H7 (cell line): Measurements from ENCODE around the gene CDK19. TPM values are rescaled to one million over a fixed set of nuclear protein-coding genes. Genes with fewer than 3 reads are reported as not detected.
"Not testable (repeated sequence)": the region's sequence is repeated elsewhere in the genome, so short reads cannot be mapped to it uniquely, and the experiment has no call there.

ENCODE experiments used
- DNase-seq: peaks from one replicate; pipeline ENCODE4 v3.0.0; 2012
- H3K27me3 ChIP-seq: 2 replicates; pipeline ENCODE4 v1.6.0; 2011; ENCODE audit warnings: mild to moderate bottlenecking, low read length; ENCODE audit not compliant: control insufficient read depth, insufficient read depth
- H3K36me3 ChIP-seq: replicated peaks from 2 replicates; pipeline ENCODE4 v1.5.1; 2011; ENCODE audit warnings: low read length; ENCODE audit not compliant: control insufficient read depth, insufficient read depth
- H3K4me3 ChIP-seq: 2 replicates; pipeline ENCODE4 v1.5.1; 2011; ENCODE audit warnings: low read depth, mild to moderate bottlenecking, control low read depth, low read length, moderate library complexity; ENCODE audit not compliant: insufficient read depth
- total RNA-seq: library from RNA; depleted of rRNA; stranded (reverse); fragments of >200 nt; shearing (Covaris generic); gene quantifications from 2 replicates; pipeline ENCODE4 v1.2.3, GENCODE V29; 2014

CDK19 gene
- total RNA-seq, 1 experiment from 2014 or later = 2.3 TPM

DNA sequence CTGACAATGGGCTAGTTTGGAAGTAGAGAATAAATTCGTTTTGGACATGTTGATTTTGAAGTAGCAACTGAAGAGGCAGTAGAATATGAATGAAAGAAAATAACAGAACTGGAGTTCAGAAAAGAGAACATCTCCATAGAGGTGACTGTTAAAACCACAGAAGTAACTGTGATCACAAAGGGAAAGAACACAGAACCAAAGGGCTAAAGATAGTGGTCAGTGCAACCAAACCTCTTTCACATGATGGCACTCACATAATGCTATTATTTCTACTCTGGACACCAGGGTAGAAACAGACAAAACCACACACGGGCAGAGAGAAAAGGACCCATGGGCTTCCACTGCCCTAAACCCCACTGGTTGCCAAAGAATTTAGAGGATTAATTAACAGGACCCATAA lies 58.5 kb downstream of the CDK19 start:
- Histone ChIP-seq H3K36me3 (no peaks in the 10 kb centered on the region), H3K27me3 (no peaks in the 10 kb centered on the region), H3K4me3 (no peak overlapping the region)
- DNase-seq = no peak

DNA sequence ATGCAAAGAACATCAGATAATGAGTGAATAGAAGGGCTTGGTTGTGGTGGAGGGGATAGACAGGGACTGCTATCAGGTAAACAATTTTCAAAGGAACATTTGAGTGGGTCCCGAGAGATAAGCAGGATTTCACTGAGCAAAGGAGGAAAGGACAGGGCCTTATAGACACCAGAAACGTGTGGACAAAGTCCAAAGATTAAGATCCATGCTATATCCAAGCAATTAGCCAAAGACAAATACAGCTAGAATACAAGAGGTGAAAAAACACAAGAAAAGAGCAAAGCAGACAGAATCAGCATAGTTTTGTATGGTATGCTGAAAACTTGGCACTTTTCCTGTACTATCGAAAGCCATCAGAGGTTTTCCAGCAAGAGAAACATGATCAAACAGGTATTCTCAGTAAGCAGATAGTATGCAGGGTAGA lies 59.8 kb downstream of the CDK19 start:
- H3K27me3 ChIP-seq = no peaks in the 10 kb centered on the region
- no peaks in the 10 kb centered on the region for H3K36me3 ChIP-seq
- DNase-seq = no peak
- no peak overlapping the region for H3K4me3 ChIP-seq

DNA sequence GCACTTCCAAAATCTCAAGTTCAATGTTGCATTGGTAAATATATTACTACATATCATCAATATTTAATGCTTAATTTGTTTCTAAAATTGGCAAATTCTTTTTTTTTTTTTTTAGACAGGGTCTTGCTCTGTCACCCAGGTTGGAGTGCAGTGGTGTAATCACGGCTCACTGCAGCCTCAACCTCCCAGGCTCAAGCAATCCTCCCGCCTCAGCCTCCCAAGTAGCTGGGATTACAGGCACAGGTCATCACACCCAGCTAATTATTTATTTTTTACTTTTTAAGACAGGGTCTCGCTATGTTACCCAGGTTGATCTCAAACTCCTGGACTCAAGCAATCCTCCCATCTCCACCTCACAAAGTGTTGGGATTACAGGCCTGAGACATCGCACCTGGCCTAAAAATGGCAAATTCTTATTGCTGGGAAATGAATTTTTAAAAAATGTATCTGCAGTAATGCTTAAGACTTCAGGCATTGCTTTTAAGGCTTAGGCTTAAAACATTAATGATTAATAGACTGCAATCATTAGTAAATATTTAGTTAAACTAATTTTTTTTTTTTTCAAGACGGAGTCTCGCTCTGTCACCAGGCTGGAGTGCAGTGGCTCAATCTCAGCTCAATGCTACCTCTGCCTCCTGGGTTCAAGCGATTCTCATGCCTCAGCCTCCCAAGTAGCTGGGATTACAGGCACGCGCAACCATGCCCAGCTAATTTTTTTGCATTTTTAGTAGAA lies 61.2 kb downstream of the CDK19 start:
- not testable (repeated sequence) for H3K4me3 ChIP-seq, DNase-seq, H3K36me3 ChIP-seq, H3K27me3 ChIP-seq

DNA sequence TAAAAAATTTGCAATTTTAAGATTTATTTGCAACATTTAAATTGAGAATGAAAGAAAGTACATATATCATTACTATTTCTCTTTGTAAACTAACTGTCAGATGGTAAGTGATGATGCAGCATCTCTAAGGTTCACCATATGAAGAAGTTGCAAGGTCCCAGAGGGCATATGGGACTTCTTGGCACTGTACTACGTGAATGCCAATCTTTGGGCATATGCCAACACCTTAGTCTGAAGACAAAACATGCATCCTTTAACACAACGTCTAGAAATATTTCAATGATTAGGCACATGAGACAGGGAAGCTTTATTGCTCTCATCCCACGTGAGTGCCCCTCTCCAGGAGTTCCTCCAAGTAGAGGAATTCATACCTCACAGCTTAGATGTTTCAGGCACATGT lies 66.8 kb downstream of the CDK19 start:
- Histone ChIP-seq H3K4me3 (no peak overlapping the region), H3K36me3 (no peaks in the 10 kb centered on the region), H3K27me3 (no peaks in the 10 kb centered on the region)
- DNase-seq = no peak

DNA sequence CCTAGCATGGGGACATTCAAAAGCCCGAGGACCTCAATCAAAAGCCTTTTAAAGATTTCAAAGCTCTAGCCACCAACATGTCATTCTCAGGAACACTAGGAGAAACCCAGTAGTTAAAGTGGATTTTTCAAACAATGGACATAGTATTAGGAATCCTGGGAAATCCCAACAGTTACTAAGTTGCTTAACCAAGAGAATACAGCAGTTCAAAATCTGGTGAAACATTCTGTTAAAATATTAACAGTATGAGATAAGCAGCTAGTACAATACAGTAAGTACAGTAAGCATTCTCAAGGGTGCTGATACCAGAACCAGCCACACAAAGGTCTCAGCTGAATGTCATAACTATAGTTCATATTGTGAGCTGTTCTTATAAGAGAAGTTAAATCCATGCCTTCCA lies 68.6 kb downstream of the CDK19 start:
- H3K27me3 ChIP-seq = no peaks in the 10 kb centered on the region
- no peak overlapping the region for H3K4me3 ChIP-seq
- no peaks in the 10 kb centered on the region for H3K36me3 ChIP-seq
- no peak for DNase-seq

DNA sequence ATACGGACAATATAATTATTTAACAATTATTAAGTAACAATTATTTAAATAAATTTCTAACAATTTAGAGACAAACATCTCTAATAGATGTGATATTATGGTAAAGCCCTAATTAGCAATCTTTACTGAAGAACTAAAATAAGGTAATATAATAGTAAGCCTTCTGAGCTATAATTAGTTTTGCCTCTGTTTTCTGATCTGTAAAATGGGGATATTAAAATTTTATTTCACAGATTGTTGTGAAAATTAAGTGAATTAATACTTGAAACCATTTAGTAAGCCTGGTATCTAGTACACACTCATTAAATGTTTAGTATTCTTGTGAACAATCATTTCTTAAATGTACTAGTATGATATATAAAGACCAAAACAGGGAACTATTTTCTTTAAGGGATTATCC lies 70.3 kb downstream of the CDK19 start:
- no peak overlapping the region for H3K4me3 ChIP-seq
- H3K27me3 ChIP-seq = no peaks in the 10 kb centered on the region
- no peak for DNase-seq
- H3K36me3 ChIP-seq = no peaks in the 10 kb centered on the region

DNA sequence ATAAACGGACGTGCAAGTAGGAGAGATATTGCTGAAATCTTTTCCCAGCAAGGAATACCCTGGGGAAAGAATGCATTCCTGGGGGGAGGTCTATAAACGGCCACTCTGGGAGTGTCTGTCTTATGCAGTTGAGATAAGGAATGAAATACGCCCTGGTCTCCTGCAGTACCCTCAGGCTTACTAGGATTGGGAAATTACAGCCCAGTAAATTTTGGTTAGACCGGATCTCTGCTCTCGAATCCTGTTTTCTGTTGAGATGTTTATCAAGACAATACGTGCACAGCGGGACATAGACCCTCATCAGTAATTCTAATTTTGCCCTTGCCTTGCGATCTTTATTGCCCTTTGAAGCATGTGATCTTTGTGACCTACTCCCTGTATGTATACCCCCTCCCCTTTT lies 72.7 kb downstream of the CDK19 start:
- H3K27me3 ChIP-seq, H3K4me3 ChIP-seq, H3K36me3 ChIP-seq, DNase-seq: not testable (repeated sequence)

DNA sequence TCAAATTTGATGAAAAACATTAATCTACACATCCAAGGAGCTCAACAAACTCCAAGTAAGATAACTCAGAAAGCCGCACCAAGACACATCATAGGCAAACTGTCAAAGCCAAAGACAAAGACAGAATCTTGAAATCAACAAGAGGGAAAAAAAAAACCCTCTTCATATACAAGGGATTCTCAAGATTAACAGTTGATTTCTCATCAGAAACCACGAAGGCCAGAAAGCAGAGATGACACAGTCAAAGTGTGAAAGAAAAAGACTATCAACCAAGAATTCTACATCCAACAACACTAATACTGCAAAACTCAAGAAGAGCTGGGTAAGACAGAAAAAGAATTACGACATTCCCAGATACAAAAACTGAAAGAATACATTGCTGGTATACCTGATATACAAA lies 73.8 kb downstream of the CDK19 start:
- no peaks in the 10 kb centered on the region for H3K36me3 ChIP-seq
- no peaks in the 10 kb centered on the region for H3K27me3 ChIP-seq
- no peak for DNase-seq
- no peak overlapping the region for H3K4me3 ChIP-seq

DNA sequence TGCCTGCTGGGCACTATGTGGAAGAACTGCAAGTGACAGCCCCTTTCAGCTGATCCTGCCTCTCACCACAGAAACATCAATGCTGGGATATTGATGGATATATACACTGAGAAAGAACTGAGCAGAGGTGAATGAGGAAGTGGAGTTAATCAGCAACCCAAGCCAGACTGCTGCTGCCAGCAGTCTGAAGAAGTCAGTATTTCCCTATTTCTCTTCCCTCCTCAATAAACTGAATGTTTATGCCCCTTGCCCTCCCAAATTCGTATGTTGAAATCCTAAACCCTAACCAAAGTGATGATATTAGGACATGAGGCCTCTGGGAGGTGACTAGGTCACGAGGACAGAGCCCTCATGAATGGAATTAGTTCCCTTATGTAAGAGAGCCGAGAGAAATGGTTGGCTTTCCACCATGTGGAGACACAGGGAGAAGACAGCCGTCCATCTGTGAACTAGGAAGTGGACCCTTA lies 76.3 kb downstream of the CDK19 start:
- no peak for DNase-seq
- H3K4me3 ChIP-seq = no peak overlapping the region

DNA sequence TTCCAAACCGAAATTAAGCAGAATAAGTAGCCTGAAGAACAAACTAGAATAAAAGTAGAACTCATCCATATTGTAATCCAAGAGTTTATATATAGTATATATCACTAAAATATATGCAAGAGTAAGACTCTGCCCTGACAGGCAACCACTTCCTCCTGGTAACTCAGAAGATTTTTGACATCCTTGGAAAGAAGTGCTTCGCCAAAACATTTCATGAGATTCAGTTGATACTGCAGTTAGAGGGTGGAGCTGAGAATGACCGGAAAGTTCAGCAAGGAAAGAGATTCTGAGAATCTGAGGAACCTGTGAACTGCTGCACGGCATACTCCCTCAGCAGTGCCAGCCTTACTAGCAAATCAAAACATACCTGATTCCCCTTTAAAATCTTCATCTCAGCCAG lies 79.6 kb downstream of the CDK19 start:
- DNase-seq = no peak
- Histone ChIP-seq H3K36me3 (no peaks in the 10 kb centered on the region), H3K27me3 (no peaks in the 10 kb centered on the region), H3K4me3 (no peak overlapping the region)

More for the DNA sequence above, 76.3 kb downstream of the CDK19 start:
- Histone ChIP-seq H3K27me3 (no peaks in the 10 kb centered on the region), H3K36me3 (no peaks in the 10 kb centered on the region)

DNA sequence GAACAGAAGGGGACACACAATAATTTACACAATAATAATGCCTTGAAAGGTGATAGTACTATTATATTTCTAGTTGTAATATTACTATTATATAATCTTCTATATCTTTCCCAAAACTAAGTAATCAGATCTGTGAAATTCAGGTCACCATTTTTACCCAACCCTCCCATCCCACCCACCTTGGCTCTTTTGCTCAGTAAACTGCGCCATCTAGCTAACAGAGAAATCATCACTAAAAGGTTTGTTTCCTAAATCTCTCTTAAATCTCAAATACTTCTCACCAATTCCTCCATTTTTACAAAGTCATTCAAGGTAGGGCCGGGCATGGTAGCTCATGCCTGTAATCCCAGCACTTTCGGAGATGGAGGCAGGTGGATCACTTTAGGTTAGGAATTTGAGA lies 83.4 kb downstream of the CDK19 start:
- no peaks in the 10 kb centered on the region for H3K36me3 ChIP-seq
- H3K4me3 ChIP-seq = no peak overlapping the region
- no peak for DNase-seq
- no peaks in the 10 kb centered on the region for H3K27me3 ChIP-seq

DNA sequence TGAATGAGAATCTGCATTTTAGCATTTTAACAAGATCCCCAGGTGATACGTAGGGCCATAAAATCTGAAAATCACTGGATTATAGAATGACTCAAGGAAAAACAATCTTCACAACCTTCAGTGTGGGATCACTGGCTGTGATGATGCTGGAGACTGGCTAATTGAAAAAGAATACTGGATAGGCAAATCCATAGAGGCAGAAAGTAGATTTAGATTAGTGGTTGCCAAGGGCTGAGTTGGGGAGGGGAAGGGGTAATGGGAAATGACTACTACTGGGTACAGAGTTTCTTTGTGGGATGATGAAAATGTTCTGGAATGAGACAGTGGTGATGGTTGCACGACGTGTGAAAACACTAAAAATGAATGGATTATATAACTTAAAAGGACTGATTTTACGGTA lies 84.1 kb downstream of the CDK19 start:
- no peak overlapping the region for H3K4me3 ChIP-seq
- DNase-seq = no peak
- H3K36me3 ChIP-seq = no peaks in the 10 kb centered on the region
- H3K27me3 ChIP-seq = no peaks in the 10 kb centered on the region

DNA sequence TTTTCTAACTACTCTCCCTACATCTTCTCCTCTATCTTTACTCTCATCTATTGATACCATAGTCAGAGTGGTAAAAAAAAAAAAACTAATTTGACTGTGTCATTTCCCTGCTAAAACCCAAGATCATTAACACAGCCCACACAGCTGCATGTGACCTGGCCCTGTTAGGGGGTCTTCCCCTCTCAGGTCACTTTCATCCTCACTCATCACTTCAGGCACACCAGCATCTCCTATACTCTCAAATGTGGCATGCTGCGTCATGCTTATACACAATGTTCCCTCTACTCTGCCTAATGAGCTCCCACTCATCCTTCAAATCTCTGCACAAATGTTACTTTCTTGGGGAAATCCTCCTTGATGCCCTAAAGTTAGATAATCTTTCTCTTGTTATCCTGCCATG lies 86.8 kb downstream of the CDK19 start:
- DNase-seq = no peak
- H3K4me3 ChIP-seq = no peak overlapping the region
- no peaks in the 10 kb centered on the region for H3K36me3 ChIP-seq
- no peaks in the 10 kb centered on the region for H3K27me3 ChIP-seq

DNA sequence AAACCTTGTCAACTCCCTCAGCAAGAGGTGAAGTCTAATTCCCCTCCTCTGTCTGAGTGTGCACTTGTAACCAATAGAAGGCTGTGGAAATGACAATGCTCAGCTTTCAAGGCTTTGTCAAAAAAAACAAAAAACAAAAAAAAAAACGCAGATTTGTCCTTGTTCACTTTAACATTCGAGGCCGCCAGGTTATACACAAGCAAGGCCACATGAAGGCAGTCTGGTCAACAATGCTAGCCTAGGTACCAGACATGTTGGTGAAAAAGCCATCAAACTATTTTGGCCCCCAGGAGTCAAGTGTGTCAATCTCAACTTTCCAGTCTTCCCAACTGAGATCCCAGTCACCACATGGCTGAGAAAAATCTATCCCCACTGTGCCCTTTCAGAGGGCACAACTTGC lies 92.3 kb downstream of the CDK19 start:
- no peaks in the 10 kb centered on the region for H3K36me3 ChIP-seq
- H3K27me3 ChIP-seq = no peaks in the 10 kb centered on the region
- no peak overlapping the region for H3K4me3 ChIP-seq
- DNase-seq = no peak

DNA sequence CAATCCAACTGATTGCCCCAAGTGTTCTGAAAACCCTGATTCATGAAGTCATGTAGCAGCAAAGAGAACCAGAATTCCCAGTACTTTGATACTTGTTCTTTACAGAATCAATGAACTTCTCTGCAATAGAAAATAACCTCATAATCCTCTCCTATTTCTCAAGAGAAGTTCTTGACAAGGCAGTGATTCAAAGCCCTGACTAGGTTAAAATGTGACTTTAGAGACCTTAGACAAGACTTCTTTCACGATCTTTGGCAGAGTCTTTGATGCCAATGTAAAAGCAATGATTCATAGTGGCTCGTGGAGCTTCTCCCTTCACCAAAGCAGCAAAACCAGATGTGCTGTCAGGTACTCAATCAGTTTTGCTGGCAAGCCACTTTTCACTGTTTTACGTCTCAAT lies 95.2 kb downstream of the CDK19 start:
- Histone ChIP-seq H3K36me3 (no peaks in the 10 kb centered on the region), H3K27me3 (no peaks in the 10 kb centered on the region), H3K4me3 (no peak overlapping the region)
- no peak for DNase-seq

DNA sequence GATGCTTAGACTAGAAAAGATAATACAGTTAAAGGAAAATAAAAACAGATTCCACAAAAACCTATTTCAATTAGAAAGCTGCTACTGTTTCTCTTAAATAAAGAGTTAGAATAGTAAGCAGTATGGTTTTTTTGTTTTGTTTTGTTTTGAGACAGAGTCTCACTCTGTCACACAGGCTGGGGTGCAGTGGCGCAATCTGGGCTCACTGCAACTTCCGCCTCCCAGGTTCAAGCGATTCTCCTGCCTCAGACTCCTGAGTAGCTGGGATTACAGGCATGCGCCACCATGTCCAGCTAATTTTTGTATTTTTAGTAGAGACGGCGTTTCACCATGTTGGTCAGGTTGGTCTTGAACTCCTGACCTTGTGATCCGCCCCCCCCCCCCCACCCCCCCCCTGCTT lies 95.7 kb downstream of the CDK19 start:
- H3K36me3 ChIP-seq, H3K27me3 ChIP-seq, H3K4me3 ChIP-seq, DNase-seq: not testable (repeated sequence)
